HG03175 (cell line): Measurements from ENCODE around the gene SUPT5H.
A peak's percentile ranks its signal among the peaks of the same experiment; 100 is the strongest.
"Not testable (repeated sequence)": the region's sequence is repeated elsewhere in the genome, so short reads cannot be mapped to it uniquely, and the experiment has no call there.

Source experiments
- ATAC-seq: cut with Tn5 transposase; IDR thresholded peaks from one replicate; pipeline ENCODE4 v1.9.1; 2021; ENCODE audit warnings: mild to moderate bottlenecking, moderate library complexity; ENCODE audit not compliant: unreplicated experiment

Gene SUPT5H

DNA sequence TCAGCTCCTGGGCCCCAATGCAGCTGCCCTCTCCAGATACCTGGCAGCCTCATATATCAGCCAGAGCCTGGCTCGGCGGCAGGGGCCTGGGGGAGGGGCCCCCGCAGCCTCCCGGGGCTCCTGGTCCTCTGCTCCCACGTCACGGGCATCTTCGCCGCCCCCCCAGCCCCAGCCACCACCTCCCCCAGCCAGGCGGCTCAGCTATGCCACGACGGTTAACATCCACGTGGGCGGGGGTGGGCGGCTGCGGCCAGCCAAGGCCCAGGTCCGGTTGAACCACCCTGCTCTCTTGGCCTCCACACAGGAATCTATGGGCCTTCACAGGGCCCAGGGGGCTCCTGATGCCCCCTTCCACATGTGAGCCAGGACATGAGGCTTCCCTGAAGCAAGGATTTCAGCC, 20.4 kb upstream of the SUPT5H start:
- ATAC-seq = no peak

DNA sequence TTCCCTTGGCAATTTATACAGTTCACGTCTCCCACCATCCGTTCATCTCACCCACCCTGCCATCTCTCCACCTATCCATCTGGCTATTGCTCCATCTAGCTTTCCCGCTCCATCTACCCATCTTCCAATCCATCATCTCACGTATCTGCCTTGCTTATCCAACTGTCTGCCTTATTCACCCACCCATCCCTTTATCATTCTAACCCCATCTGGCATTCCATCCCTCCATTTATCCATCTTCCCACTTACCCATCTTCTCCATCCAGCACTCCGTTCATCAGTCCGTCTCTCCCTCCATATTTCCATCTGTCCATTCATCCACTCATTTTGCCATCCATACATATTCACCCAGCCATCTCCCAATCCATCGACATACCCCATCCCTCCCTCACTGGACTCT, 19.6 kb upstream of the SUPT5H start:
- no peak for ATAC-seq

DNA sequence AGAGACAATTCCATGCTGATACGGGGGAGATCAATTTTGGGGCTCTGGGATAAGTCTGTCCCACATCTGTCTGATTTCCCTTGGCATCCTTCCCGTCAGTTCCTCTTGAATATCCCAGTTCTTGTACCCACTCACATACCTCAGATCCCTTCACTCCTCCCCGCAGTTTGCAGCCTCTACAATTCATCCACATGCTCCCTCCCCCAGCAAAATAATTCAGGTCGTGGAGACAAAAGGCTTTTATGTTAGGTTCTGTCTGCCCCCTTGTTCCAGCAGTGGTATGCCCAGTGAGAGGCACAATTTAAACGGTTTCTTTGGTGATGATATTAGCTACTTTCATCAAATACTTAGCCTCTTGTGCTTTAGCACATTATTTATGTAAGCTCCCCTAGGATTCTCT, 19.2 kb upstream of the SUPT5H start:
- ATAC-seq = no peak

DNA sequence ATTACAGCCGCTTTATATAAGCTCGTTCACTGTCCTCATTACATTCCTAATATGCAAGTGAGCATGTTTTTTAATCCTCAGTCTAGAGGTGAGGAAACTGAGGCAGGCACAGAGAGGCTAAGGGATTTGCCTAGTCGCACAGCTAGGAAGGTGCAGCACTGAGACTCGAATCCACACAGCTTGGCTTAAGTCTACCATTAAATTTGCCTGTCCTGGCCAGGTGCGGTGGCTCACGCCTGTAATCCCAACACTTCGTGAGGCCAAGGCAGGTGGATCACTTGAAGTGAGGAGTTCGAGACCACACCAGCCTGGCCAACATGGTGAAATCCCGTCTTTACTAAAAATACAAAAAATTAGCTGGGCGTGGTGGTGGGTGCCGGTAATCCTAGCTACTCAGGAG, 17.7 kb upstream of the SUPT5H start:
- no peak for ATAC-seq

DNA sequence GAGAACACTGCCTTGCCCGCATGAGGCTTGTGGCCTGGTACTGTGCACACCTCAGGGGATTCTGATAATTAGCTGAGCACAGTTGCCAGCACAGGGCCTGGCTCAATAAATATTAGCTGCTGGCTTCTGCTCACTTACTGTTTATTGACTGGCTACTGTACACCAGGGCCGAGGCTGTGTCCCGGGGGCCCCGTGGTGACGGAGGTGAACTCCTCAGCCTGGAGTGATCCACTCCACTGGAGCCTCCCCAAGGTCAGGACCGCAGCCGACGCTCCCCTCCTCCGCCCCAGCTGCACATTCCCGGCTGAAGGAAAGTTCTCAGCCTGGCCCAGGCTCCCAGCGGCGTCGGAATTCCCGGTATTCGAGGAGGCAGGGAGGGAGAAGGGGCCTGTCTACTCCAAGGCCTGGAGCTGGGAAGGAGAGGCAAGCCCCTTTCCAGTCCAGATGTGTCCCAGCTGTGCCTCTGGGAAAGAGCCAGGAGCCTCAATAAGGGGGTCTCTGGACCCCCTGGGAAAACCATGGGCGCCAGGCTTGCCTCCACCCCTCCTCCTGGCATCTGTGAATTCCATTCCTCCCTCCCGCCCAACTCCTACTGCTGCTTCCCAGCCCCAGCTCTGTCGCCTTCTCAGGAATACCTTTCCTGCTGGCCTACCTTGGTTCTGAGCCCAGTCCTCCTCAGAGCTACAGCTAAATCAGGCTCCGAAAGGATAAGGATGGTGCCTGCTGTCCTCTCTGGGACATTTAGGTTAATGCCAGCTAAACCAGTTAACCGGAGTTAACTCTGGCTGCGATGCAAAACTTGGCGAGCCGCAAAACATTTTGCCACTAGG, 16.9 kb upstream of the SUPT5H start:
- ATAC-seq = no peak

DNA sequence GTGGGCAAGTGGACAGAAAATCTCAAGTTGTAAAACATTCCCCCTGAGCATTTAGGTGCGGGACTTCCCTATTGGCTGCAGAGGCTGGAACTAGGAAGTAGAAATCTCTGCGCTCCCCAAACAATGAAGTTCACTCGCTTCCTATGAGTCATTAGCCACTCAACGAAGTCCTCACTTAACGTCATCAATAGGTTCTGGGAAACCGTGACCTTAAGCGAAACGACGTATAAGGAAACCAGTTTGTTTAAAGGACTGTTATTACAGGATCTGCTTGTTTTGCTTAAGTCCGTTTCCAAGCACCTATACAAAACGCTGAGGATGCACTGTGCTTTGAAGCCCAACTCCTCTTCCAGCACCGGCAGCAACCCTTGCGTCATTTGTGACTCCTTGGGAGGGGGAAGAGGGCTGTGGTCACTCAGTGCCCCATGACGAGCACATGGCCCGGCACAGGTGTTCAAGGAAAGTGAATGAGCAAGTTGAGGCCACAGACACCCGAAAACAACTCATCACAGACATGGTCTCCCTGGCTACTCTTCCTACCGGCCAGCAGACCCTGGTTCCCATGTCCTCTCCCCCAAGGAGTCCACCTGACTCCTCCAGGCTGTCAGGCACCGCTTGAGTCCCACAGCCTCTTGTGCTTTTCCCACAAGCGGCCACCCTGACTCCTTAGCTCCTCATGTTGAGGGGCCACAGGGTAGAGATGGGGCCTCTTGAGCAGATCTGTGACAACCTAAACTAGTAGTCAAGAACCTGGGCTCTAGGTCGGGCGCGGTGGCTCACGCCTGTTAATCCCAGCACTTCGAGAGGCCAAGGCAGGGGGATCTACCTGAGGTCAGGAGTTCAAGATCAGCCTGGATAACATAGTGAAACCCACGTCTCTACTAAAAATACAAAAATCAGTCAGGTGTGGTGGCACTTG, 14.4 kb upstream of the SUPT5H start:
- ATAC-seq = peak; percentile 41

DNA sequence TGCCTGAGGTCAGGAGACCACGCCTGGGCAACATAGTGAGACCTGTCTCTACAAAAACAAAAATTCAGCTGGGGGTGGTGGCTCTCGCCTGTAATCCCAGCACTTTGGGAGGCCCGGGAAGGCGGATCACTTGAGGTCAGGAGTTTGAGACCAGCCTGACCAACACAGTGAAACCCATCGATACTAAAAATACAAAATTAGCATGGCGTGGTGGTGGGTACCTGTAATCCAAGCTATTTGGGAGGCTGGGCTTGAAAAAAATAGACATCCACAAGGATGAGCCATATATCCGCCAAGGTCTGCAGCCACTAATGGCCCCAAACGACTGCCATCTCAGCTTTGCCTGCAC, 12.7 kb upstream of the SUPT5H start:
- ATAC-seq = no peak

DNA sequence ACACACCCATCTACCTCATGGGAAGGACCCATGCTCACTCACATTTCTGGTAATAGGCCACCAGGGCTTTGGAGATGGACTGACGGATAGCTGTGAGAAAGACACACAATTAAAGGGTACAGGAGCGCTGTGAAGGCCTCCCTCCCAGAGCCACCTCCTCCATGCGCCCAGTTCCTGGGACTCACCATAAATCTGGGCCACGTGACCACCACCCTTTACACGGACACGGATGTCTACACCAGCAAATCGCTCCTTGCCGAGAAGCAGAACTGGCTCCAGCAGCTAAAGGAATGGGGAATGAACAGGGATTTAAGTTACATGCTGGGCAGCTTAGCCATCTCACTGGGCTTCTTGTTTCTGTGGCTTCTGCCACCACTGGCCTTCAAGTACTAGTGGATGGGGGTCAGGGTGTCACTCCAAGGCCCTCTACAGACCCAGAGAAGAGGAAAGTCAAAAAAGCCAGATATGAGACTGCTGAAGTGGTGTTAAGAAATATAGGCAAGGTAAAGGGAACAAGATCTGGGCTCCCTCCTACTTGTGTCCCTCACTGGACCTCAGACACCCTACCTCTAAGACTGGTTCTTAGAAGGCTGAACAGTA, 11.8 kb upstream of the SUPT5H start:
- no peak for ATAC-seq

DNA sequence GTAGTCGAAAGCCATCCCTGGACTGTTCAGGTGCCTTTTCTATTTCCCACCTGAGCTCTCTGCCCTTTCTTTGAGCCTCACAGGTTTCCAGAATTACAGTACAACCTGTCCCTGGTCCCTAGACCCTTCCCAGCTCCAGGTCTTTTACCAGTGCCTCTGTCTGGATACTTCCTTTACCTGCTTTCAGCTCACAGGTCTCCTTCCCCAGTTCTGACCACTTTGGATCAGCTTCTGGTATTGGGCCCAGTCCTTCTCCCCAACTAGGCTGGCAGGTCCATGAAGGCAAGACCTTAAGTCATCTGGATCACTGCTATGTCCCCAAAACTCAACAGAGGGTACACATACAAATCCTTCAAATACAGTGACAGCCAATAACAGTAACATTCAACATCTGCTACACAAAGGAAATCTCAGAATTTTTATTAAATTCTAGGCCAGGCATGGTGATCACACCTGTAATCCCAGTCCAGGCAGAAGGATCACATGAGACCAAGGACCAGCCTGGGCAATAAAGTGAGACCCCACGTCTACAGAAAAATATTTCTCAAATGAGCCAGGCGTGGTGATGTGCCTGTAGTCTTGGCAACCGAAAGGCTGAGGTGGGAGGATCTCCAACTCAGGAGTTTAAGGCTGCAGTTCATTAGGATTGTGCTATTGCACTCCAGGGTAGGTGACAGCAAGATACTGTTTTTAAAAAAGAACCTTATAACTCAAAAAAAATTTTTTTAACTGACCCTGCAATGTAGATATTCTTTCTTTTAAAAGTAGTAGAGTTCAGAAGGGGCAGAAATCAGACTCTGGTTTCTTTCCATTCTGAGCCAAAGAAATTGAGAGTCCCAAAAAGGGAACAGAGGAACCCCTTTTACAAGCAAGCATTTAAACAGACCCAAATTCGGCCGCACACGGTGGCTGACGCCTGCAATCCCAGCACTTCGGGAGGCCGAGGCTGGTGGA, 11.0 kb upstream of the SUPT5H start:
- ATAC-seq = no peak

DNA sequence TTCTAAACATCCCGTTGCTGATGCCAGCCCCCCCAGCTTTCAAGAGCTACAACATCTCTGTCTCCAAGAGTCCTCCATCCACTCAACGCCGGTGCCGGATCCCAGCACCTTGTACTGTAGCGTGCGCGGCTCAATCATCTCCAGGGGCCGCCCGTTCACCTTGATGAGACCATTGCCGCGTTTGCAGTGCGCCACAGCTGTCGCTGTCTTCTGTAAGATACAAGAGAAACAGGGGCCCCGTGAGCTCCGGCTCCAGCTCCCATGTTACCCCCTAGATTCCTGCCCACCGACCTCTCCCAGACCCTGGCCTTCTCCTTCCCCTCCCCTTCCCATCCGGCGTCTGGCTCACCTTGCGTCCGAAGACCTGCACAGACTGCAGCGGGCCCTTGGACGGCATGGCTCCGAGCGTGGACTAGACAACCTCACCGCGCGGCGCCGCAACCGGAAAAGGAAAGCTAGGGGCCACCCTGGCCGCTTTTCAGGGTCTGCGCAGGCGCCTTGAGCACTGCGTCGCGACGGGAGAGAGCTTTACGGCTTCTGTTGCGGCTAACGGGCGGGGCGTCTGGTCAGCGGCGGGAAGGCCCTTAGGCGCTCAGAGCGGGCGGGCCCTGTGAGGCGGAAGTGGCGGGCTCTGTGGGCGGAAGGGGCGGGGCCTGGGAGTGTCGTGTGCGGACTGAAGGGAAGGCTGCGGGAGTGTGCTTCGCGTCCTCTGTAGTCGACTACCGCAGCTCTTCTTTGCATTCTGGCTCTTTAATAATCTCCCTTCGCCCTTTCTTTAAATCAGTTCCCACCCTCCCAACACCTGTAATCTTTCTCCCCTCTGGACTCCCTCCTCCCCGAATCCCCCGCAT, 9.7 kb upstream of the SUPT5H start, which contains the start of gene RPS16:
Gene RPS16 (minus strand): TSS at position 451 of the 851 bp plus-strand sequence. CDS start 54 bp downstream, at position 397.
- peak; percentile 87 for ATAC-seq

DNA sequence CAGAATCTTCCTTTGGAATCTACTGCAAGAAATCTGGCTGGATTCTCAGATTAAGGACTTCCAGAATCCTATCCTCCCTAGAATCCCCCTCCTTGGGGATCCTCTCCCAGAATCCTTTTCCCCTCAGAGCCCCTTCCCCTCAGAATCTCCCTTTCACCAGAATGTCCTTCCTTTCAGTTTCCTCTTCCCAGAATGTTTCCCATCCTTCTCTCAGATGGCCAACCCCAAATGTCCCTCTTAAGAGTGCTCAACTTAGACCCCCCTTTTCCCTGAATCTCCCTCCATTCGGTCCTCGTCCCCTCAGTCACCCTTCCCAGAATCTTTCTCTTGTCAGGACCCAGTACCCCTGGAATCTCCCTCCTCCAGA, 9.0 kb upstream of the SUPT5H start:
- ATAC-seq = no peak

DNA sequence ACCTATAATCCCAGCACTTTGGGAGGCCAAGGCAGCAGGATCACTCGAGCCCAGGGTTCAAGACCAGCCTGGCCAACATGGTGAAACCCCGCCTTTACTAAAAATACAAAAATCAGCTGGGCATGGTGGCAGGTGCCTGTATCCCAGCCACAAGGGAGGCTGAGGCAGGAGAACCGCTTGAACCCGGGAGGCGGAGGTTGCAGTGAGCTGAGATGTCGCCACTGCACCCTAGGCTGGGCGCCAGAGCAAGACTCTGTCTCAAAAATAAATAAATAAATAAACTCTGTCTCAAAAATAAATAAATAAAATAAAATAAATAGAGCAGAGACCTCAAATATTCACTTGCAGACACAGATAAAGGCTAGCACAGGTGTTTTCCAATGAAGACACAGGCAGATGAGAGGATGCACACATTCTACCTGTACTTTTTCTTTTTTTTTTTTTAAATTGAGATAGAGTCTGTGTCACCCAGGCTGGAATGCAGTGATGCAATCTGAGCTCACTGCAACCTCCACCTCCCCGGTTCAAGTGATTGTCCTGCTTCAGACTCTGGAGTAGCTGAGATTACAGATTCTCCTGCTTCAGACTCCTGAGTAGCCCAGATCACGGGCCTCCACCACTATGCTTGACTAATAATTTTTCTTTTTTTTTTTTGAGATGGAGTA, 7.0 kb upstream of the SUPT5H start:
- no peak for ATAC-seq

DNA sequence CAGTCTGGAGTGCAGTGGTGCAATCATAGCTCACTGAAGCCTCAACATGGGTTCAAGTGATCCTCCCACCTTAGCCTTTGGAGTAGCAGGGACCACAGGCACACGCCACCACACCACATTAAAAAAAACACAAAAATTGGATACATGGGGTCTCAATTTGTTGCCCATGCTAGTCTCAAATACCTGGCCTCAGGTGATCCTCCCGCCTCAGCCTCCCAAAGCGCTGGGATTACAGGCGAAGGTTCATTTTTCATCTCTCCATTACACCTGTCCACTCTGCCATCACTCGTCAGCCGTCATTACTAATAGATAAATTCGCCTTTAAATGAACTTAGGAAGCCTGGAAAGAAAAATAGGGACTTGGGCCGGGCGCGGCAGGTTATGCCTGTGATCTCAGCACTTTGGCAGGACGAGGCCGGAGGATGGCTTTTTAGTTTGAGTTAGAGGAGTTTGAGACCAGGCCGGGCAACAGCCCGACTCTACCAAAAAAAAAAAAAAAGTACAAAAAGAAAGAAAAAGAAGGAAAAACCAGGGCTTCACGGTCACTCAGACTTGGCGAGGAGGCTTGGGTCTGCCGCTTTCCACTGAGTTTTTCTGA, 685 bp upstream of the SUPT5H start:
- no peak for ATAC-seq

DNA sequence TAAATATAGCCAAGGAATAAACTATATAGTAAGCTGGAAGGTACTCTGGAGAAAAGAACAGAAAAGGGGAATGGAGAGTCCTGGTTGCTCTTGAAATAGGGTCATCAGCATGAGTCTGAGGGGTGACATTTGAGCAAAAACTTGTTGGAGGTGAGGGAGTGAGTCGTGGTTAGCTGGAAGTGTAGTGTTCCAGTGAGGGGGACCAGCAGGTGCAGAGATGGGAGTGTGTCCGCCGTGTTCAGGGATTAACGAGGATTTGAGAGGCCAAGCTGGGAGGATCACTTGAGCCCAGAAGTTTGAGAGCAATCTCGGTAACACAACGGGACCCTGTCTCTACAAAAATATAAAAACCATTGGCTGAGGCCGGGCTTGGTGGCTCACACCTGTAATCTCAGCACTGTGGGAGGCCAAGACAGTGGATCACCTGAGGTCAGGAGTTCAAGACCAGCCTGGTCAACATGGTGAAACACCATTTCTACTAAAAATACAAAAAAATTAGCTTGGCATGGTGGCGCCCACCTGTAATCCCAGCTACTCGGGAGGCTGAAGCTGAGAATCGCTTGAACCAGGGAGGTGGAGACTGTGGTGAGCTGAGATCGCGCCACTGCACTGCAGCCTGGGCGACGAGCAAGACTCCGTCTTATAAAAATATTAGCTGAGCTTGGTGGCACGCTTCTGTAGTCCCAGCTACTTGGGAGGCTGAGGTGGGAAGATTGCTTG, 1.1 kb downstream of the SUPT5H start:
- no peak for ATAC-seq

DNA sequence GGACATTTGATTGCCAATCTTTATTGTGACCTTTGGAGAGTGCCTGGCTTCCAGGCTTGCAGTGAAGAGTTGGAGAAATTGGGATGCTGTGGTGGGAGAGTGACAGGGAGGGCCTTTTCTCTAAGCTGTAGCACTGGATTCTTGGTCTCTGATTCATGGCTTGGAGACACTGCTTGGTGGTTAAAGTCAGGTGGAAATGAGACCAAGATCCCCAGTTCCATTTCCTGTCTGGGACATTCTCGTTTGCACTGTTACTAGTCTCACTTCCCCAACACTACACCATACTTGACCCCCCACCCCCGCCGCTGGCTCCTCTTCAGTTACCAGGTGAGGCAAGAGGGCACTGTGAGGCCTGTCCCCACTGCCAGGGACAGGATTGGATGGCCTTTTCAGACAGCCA, 2.9 kb downstream of the SUPT5H start:
- peak; percentile 39 for ATAC-seq

DNA sequence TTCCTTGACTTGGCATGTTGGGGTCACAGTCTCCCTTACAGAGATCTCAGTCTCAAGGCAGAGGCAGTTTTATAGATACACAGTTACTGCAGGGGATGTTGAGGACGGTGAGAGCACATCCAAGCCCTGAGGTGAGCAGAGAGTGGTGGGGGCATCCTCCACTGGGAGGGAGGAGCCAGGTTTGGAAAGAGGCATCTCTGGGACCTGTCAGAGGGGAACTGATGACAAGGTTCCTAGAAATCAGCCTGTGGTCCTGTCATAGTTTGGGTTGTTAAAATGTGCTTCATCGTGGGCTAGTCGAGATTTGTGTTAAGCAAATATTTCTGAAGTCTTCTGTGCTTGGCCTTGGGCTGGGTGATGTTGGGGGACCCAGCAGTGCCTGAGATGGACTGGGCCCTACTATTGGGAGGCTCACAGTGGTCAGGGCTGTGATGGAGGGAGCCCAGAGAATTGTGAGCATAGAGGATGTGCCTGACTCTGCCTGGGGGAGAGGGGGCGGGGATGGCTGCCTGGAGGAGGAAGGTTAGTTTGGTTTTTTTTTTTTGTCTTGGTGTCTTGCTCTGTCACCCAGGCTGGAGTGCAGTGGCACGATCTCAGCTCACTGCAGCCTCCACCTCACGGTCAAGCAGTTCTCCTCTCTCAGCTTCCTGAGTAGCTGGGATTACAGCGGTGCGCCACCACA, 3.9 kb downstream of the SUPT5H start:
- ATAC-seq = no peak

DNA sequence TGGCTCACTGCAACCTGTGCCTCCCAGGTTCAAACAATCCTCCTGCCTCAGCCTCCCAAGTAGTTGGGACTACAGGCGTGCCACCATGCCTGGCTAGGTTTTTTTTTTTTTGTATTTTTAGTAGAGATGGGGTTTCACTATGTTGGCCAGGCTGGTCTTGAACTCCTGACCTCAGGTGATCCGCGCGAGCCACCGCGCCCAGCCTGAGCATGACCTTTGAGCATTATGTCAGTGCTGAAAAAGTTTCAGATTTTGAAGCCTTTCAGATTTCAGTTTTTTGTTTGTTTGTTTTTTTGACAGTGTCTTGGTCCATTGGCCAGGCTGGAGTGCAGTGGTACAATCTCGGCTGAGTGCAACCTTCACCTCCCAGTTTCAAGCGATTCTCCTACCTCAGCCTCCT, 5.9 kb downstream of the SUPT5H start:
- not testable (repeated sequence) for ATAC-seq
